ENCODE data around the gene ESF1. TPM values are rescaled to one million over a fixed set of nuclear protein-coding genes. Genes with fewer than 3 reads are reported as not detected.
A peak's percentile ranks its signal among the peaks of the same experiment; 100 is the strongest.

ESF1 gene
- total and polyA plus RNA-seq, 9 donors, result 9.3 to 17.5 (median 14.4) TPM

- no peaks in the 10 kb centered on the region for H3K4me1 ChIP-seq (ENCODE audit: insufficient read depth)
- H3K27ac ChIP-seq, result no peak overlapping the region
- no peak for DNase-seq
- H3K4me3 ChIP-seq, result no peak overlapping the region
- H3K36me3 ChIP-seq, result no peaks in the 10 kb centered on the region
- H3K9me3 ChIP-seq, result no peaks in the 10 kb centered on the region
- intact Hi-C loops (cut with DNase I), result no loop called here
- TF ChIP-seq CTCF (IDR thresholded peaks at IDR 0.05), result no peak
- no peak for TF ChIP-seq POLR2A (IDR thresholded peaks at IDR 0.05)
- TF ChIP-seq EP300 (IDR thresholded peaks at IDR 0.05), result no peak
- no peaks in the 10 kb centered on the region for H3K27me3 ChIP-seq
Observed at GRCh38 chr20:13810446-13810845, 25.7 kb upstream of the ESF1 start.

GRCh38 chr20:13809855-13810254, 25.1 kb upstream of the ESF1 start:
- DNase-seq, result no peak
- WGBS, 3 donors, result 92 to 98% (median 95%) methylated on average over 3 of the region's 3 CpGs
- no peaks in the 10 kb centered on the region for H3K27me3 ChIP-seq
- no peak overlapping the region for H3K4me3 ChIP-seq
- no peaks in the 10 kb centered on the region for H3K36me3 ChIP-seq
- no peaks in the 10 kb centered on the region for H3K4me1 ChIP-seq (ENCODE audit: insufficient read depth)
- no peak overlapping the region for H3K27ac ChIP-seq
- H3K9me3 ChIP-seq, result no peaks in the 10 kb centered on the region
- TF ChIP-seq POLR2A (IDR thresholded peaks at IDR 0.05) (no peak), EP300 (IDR thresholded peaks at IDR 0.05) (no peak)
- intact Hi-C loops (cut with DNase I), result no loop called here

- H3K27ac ChIP-seq, result no peak overlapping the region
- no peaks in the 10 kb centered on the region for H3K9me3 ChIP-seq
- 84 to 92% (median 91%) methylated on average over 2 of the region's 2 CpGs for WGBS, 3 donors
- H3K4me1 ChIP-seq (ENCODE audit: insufficient read depth), result no peaks in the 10 kb centered on the region
- intact Hi-C loops (cut with DNase I), result no loop called here
- no peak overlapping the region for H3K4me3 ChIP-seq
- DNase-seq, result no peak
- H3K36me3 ChIP-seq, result no peaks in the 10 kb centered on the region
- TF ChIP-seq POLR2A (IDR thresholded peaks at IDR 0.05) (no peak), CTCF (IDR thresholded peaks at IDR 0.05) (no peak), EP300 (IDR thresholded peaks at IDR 0.05) (no peak)
- no peaks in the 10 kb centered on the region for H3K27me3 ChIP-seq
Observed at GRCh38 chr20:13809373-13809772, 24.7 kb upstream of the ESF1 start.

GRCh38 chr20:13800728-13801134, 16.0 kb upstream of the ESF1 start:
- H3K27ac ChIP-seq, result no peak overlapping the region
- intact Hi-C loops (cut with DNase I), result no loop called here

GRCh38 chr20:13799974-13800373, 15.3 kb upstream of the ESF1 start:
- Histone ChIP-seq H3K27ac (no peak overlapping the region), H3K36me3 (no peaks in the 10 kb centered on the region), H3K27me3 (no peaks in the 10 kb centered on the region), H3K9me3 (no peaks in the 10 kb centered on the region), H3K4me3 (no peak overlapping the region), H3K4me1 (ENCODE audit: insufficient read depth) (peaks cover 6% of the 10 kb centered on the region)
- WGBS, 3 donors, result 87 to 91% (median 90%) methylated on average over 2 of the region's 2 CpGs
- DNase-seq, result no peak
- intact Hi-C loops (cut with DNase I), result no loop called here
- no peak for TF ChIP-seq EP300 (IDR thresholded peaks at IDR 0.05)
- TF ChIP-seq POLR2A (IDR thresholded peaks at IDR 0.05), result no peak
- TF ChIP-seq CTCF (IDR thresholded peaks at IDR 0.05), result no peak

More at GRCh38 chr20:13800728-13801134, 16.0 kb upstream of the ESF1 start:
- no peaks in the 10 kb centered on the region for H3K27me3 ChIP-seq
- no peaks in the 10 kb centered on the region for H3K9me3 ChIP-seq
- no peak overlapping the region for H3K4me3 ChIP-seq
- peaks cover 6% of the 10 kb centered on the region for H3K4me1 ChIP-seq (ENCODE audit: insufficient read depth)
- TF ChIP-seq CTCF (IDR thresholded peaks at IDR 0.05) (no peak), EP300 (IDR thresholded peaks at IDR 0.05) (no peak), POLR2A (IDR thresholded peaks at IDR 0.05) (no peak)
- WGBS, 3 donors, result 0 to 3% (median 3%) methylated on average over 7 of the region's 7 CpGs
- DNase-seq, result peak; percentile 66 to 92 (median 83)
- H3K36me3 ChIP-seq, result no peaks in the 10 kb centered on the region
